ENCODE measurements around the gene ASTL. TPM values are rescaled to one million over a fixed set of nuclear protein-coding genes. Genes with fewer than 3 reads are reported as not detected.

Gene ASTL
- total and polyA plus RNA-seq, 2 donors (not counting 3 experiments of a cell fraction or from before 2014, with no cell fraction given) = not detected

DNA sequence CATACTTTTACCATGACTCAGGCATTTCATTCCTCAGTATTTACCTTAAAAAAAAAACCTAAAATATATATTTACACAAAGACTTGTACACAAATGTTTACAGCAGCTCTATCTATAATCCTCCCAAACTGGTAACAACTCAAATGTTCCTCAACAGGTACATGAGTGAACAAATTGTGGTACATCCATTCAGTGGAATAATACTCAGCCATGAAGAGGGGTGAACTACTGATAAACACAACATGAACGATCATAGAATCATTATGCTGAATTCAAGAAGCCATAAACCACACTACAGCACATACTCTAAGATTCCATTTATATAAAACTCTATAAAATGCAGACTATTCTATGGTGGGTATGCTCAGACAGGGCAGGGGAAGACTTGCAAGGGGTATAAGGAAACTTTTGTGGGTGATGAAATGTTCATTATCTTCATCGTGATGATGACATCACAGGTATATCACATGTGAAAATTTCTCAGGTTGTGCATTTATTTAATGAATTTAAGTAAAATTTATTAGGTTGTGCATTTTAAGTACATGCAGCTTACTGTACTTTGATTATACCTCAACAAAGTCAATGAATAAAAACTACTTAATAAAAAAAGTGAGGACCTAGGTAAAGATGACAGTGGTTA lies 31.7 kb upstream of the ASTL start:
- no peak overlapping the region for H3K4me2 ChIP-seq (ENCODE audit: insufficient read depth, low read length)
- no peak overlapping the region for H3K9ac ChIP-seq (replicated peaks; ENCODE audit: extremely low read depth, insufficient read depth, low read length)
- TF ChIP-seq POLR2AphosphoS5 (IDR thresholded peaks at IDR 0.05; ENCODE audit: insufficient read depth, low read depth, low read length) (no peak), POLR2A (IDR thresholded peaks at IDR 0.05; ENCODE audit: low read depth, low read length) (no peak), EZH2 (IDR thresholded peaks at IDR 0.05; ENCODE audit: borderline replicate concordance, low read depth, low read length, severe bottlenecking) (no peak)
- TF ChIP-seq, protein P1, sequence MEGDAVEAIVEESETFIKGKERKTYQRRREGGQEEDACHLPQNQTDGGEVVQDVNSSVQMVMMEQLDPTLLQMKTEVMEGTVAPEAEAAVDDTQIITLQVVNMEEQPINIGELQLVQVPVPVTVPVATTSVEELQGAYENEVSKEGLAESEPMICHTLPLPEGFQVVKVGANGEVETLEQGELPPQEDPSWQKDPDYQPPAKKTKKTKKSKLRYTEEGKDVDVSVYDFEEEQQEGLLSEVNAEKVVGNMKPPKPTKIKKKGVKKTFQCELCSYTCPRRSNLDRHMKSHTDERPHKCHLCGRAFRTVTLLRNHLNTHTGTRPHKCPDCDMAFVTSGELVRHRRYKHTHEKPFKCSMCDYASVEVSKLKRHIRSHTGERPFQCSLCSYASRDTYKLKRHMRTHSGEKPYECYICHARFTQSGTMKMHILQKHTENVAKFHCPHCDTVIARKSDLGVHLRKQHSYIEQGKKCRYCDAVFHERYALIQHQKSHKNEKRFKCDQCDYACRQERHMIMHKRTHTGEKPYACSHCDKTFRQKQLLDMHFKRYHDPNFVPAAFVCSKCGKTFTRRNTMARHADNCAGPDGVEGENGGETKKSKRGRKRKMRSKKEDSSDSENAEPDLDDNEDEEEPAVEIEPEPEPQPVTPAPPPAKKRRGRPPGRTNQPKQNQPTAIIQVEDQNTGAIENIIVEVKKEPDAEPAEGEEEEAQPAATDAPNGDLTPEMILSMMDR (IDR thresholded peaks at IDR 0.05; ENCODE audit: extremely low read depth in 1 of 2, insufficient read depth in 1 of 2, low read depth in 1 of 2, low read length in 2 of 2) = no peak
- TF ChIP-seq, protein P2, sequence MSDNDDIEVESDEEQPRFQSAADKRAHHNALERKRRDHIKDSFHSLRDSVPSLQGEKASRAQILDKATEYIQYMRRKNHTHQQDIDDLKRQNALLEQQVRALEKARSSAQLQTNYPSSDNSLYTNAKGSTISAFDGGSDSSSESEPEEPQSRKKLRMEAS (IDR thresholded peaks at IDR 0.05; ENCODE audit: insufficient read depth, insufficient read length) = no peak
- H3K27ac ChIP-seq (ENCODE audit: insufficient read depth, low read depth, low read length) = no peak overlapping the region
- no peaks in the 10 kb centered on the region for H3K4me1 ChIP-seq (ENCODE audit: control insufficient read depth, extremely low read depth, insufficient read depth, low read length)
- no peak overlapping the region for H3K4me3 ChIP-seq (replicated peaks in 1 of 3; ENCODE audit: insufficient read depth in 1 of 3, low read depth in 1 of 3, low read length in 3 of 3)
- intact Hi-C loops (cut with micrococcal nuclease) = no loop called here
- H3K9me1 ChIP-seq (replicated peaks; ENCODE audit: control insufficient read depth, extremely low read depth, insufficient read depth, low read length) = no peaks in the 10 kb centered on the region
- FAIRE-seq (no peak), DNase-seq (ENCODE audit: low read depth, low spot score) (no peak)
- H3K27me3 ChIP-seq (ENCODE audit: control insufficient read depth in 2 of 2, insufficient read depth in 2 of 2, low read length in 2 of 2) = peaks cover 2 to 4% of the 10 kb centered on the region in 2 experiments
- no peaks in the 10 kb centered on the region for H3K36me3 ChIP-seq (ENCODE audit: control insufficient read depth in 2 of 2, extremely low read depth in 1 of 2, insufficient read depth in 2 of 2, low read length in 2 of 2)
- POLR2A ChIA-PET = no interaction called here
- no TSS peak for BruUV-seq (replicated peaks)
- no peaks in the 10 kb centered on the region for H3K9me3 ChIP-seq (replicated peaks; ENCODE audit: control insufficient read depth, insufficient read depth, low read length)
- CTCF ChIA-PET = no interaction called here
- dilution Hi-C loops (cut with MboI; ENCODE audit: extremely low pct_ligation_motif_present, low sequenced_read_pairs) = no loop called here
- no peaks in the 10 kb centered on the region for H4K20me1 ChIP-seq (replicated peaks; ENCODE audit: control insufficient read depth, extremely low read depth, insufficient read depth, low read length)
- H3K79me2 ChIP-seq (ENCODE audit: control insufficient read depth, insufficient read depth, low read length) = no peaks in the 10 kb centered on the region
- no peak overlapping the region for H2AFZ ChIP-seq (ENCODE audit: low read depth, low read length)

Data from endothelial cell of umbilical vein (primary cell).